Measurements from ENCODE around the gene TMEM17. TPM values are rescaled to one million over a fixed set of nuclear protein-coding genes. Genes with fewer than 3 reads are reported as not detected.

The TMEM17 gene
- polyA plus RNA-seq, 10 donors, result 1.2 to 3.0 (median 1.7) TPM

GRCh38 chr2:62512384-62512783 is 6.4 kb upstream of the TMEM17 start:
- DNase-seq, result no peak

- DNase-seq, result no peak
Measured at GRCh38 chr2:62511636-62512035, 5.6 kb upstream of the TMEM17 start.

GRCh38 chr2:62506421-62506750 is 391 bp upstream of the TMEM17 start:
- DNase-seq, result no peak

- peak in 1 of 3 donors; percentile 62 for DNase-seq
Measured at GRCh38 chr2:62505109-62505749, 766 bp downstream of the TMEM17 start.

- DNase-seq, result no peak
Measured at GRCh38 chr2:62504657-62505056, 1.3 kb downstream of the TMEM17 start.

- DNase-seq, result no peak
Measured at GRCh38 chr2:62501794-62502500, 4.0 kb downstream of the TMEM17 start.

- DNase-seq, result no peak
Measured at GRCh38 chr2:62501069-62501468, 4.9 kb downstream of the TMEM17 start.

- DNase-seq, result no peak
Measured at GRCh38 chr2:62499430-62500060, 6.5 kb downstream of the TMEM17 start.

- DNase-seq, result no peak
Measured at GRCh38 chr2:62498739-62499138, 7.3 kb downstream of the TMEM17 start.

GRCh38 chr2:62495761-62496160 is 10.2 kb downstream of the TMEM17 start:
- no peak for DNase-seq

- DNase-seq, result no peak
Measured at GRCh38 chr2:62492048-62492447, 13.9 kb downstream of the TMEM17 start.

GRCh38 chr2:62489702-62490101 is 16.3 kb downstream of the TMEM17 start:
- DNase-seq, result no peak

GRCh38 chr2:62489162-62489561 is 16.8 kb downstream of the TMEM17 start:
- peak; percentile 81 to 89 (median 81) for DNase-seq

- no peak for DNase-seq
Measured at GRCh38 chr2:62486439-62486765, 19.6 kb downstream of the TMEM17 start.

GRCh38 chr2:62485761-62486438 is 20.1 kb downstream of the TMEM17 start:
- DNase-seq, result peak in 2 of 3 donors; percentile 82 to 90

GRCh38 chr2:62482558-62483352 is 23.2 kb downstream of the TMEM17 start:
- DNase-seq, result no peak

GRCh38 chr2:62479917-62480316 is 26.1 kb downstream of the TMEM17 start:
- DNase-seq, result no peak

GRCh38 chr2:62478093-62478580 is 27.9 kb downstream of the TMEM17 start:
- DNase-seq, result peak; percentile 43 to 76 (median 54)

- DNase-seq, result no peak
Measured at GRCh38 chr2:62477573-62477972, 28.4 kb downstream of the TMEM17 start.

- DNase-seq, result peak in 2 of 3 donors; percentile 41 to 67
Measured at GRCh38 chr2:62475172-62476011, 30.6 kb downstream of the TMEM17 start.

GRCh38 chr2:62474176-62474575 is 31.8 kb downstream of the TMEM17 start:
- DNase-seq, result no peak
